CD4-positive, CD25-positive, alpha-beta regulatory T cell (primary cell): ENCODE measurements around the gene TPCN1. TPM values are rescaled to one million over a fixed set of nuclear protein-coding genes. Genes with fewer than 3 reads are reported as not detected.
A peak's percentile ranks its signal among the peaks of the same experiment; 100 is the strongest.

Experiments
- ATAC-seq, 2 donors: fragments of 150-1000 bp; cut with Tn5 transposase; one replicate each; pipeline ENCODE4 v1.10.0; 2021; ENCODE audit warnings: low read depth in 2 of 2, moderate number of reproducible peaks in 2 of 2, moderate library complexity in 1 of 2
- DNase-seq, 3 donors: peaks; one replicate each; pipeline versions ENCODE4 v3.0.0 to v3.0.0-alpha.2; 2012 to 2022; ENCODE audit warnings: mixed read lengths in 1 of 3
- H3K27ac ChIP-seq: one replicate; pipeline ENCODE4 v1.7.0; 2013; ENCODE audit warnings: mild to moderate bottlenecking, low read length; ENCODE audit not compliant: insufficient read depth, poor library complexity, severe bottlenecking
- H3K27me3 ChIP-seq: one replicate; pipeline ENCODE4 v1.7.0; 2013; ENCODE audit warnings: low read length; ENCODE audit not compliant: control insufficient read depth, insufficient read depth
- H3K36me3 ChIP-seq: one replicate; pipeline ENCODE4 v1.7.0; 2013; ENCODE audit warnings: mild to moderate bottlenecking, low read length, moderate library complexity; ENCODE audit not compliant: control insufficient read depth, insufficient read depth
- H3K4me1 ChIP-seq: 2 replicates; pipeline ENCODE4 v1.7.0; 2013; ENCODE audit warnings: mild to moderate bottlenecking, low read length; ENCODE audit not compliant: insufficient read depth, control insufficient read depth, poor library complexity, severe bottlenecking
- H3K4me3 ChIP-seq: one replicate; pipeline ENCODE4 v1.7.0; 2013; ENCODE audit warnings: low read depth, mild to moderate bottlenecking, low read length, moderate library complexity
- H3K9me3 ChIP-seq, 2 experiments: 1 replicate in 1 of 2; 2 replicates in 1 of 2; pipeline ENCODE4 v1.7.0; 2013; ENCODE audit warnings: low read length in 2 of 2, mild to moderate bottlenecking in 1 of 2, moderate library complexity in 1 of 2; ENCODE audit not compliant: control insufficient read depth in 2 of 2
- H3K27ac Mint-ChIP-seq, 3 donors: one replicate each; pipeline ENCODE4 v1.8.0; 2020 to 2022; ENCODE audit warnings: mild to moderate bottlenecking in 3 of 3, mixed read lengths in 3 of 3, moderate library complexity in 2 of 3
- H3K27me3 Mint-ChIP-seq: one replicate; pipeline ENCODE4 v1.8.0; 2022; ENCODE audit warnings: mild to moderate bottlenecking, mixed read lengths
- H3K36me3 Mint-ChIP-seq: one replicate; pipeline ENCODE4 v1.8.0; 2020; ENCODE audit warnings: mixed read lengths
- H3K4me1 Mint-ChIP-seq, 4 donors: one replicate each; pipeline ENCODE4 v1.8.0; 2020 to 2022; ENCODE audit warnings: mixed read lengths in 4 of 4, mild to moderate bottlenecking in 1 of 4
- H3K4me3 Mint-ChIP-seq, 4 donors: one replicate each; pipeline ENCODE4 v1.8.0; 2020 to 2022; ENCODE audit warnings: mild to moderate bottlenecking in 4 of 4, mixed read lengths in 4 of 4, moderate library complexity in 3 of 4
- H3K9me3 Mint-ChIP-seq, 7 donors: one replicate each; pipeline ENCODE4 v1.8.0; 2020 to 2022; ENCODE audit warnings: mixed read lengths in 7 of 7, mild to moderate bottlenecking in 3 of 7, moderate library complexity in 2 of 7
- polyA plus RNA-seq, 4 donors: library from polyadenylated mRNA; unstranded; fragments of 300-500 nt; fragmentation: Illumina TruSeq; gene quantifications; one replicate each; pipeline ENCODE4 v1.2.3, GENCODE V29; 2021
- total RNA-seq: library from RNA; stranded (reverse); gene quantifications from one replicate; pipeline ENCODE4 v1.2.3, GENCODE V29; 2022

TPCN1 gene
- total and polyA plus RNA-seq, 5 donors from 2014 or later, result 5.2 to 44.9 (median 8.4) TPM

DNA sequence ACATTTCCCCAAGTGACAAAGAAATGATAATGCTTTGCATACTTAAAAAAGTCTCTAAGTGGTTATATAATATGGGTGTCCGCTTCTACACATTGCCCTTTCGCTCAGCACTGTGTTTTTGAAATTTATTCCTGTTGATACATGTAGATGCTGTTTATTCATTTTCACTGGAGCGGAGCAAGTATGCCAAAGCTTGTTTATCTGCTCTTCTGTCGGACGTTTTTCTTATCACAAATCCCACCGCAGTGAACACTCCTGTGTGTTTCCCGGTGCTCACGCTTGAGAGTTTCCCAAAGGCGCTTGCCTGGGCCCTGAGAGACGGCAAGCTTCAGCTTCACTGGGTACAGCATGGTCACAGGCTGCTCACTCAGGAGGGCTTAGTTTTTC, 50.2 kb downstream of the TPCN1 start:
- Mint-ChIP-seq H3K4me1 (peaks cover 0 to 3% (median 2%) of the 10 kb centered on the region in 4 donors), H3K27ac (no peak overlapping the region), H3K4me3 (no peak overlapping the region), H3K27me3 (no peaks in the 10 kb centered on the region), H3K36me3 (peaks cover 40% of the 10 kb centered on the region), H3K9me3 (no peaks in the 10 kb centered on the region)
- no peaks in the 10 kb centered on the region for H3K4me1 ChIP-seq
- peaks cover 43% of the 10 kb centered on the region for H3K36me3 ChIP-seq
- H3K4me3 ChIP-seq, result no peak overlapping the region
- no peaks in the 10 kb centered on the region for H3K27me3 ChIP-seq
- DNase-seq (no peak), ATAC-seq (no peak)
- no peaks in the 10 kb centered on the region for H3K9me3 ChIP-seq
- H3K27ac ChIP-seq, result no peak overlapping the region

- H3K27ac Mint-ChIP-seq, result no peak overlapping the region
- DNase-seq, result no peak
- H3K27me3 ChIP-seq, result no peaks in the 10 kb centered on the region
- no peaks in the 10 kb centered on the region for H3K9me3 Mint-ChIP-seq
- ATAC-seq, result no peak
- no peak overlapping the region for H3K4me3 ChIP-seq
- H3K4me1 ChIP-seq, result no peaks in the 10 kb centered on the region
- H3K36me3 ChIP-seq, result peaks cover 42% of the 10 kb centered on the region
- peaks cover 37% of the 10 kb centered on the region for H3K36me3 Mint-ChIP-seq
- H3K27me3 Mint-ChIP-seq, result no peaks in the 10 kb centered on the region
- no peak overlapping the region for H3K27ac ChIP-seq
- H3K4me1 Mint-ChIP-seq, result peaks cover 0 to 1% (median under 1%) of the 10 kb centered on the region in 4 donors
- H3K4me3 Mint-ChIP-seq, result no peak overlapping the region
- H3K9me3 ChIP-seq, result no peaks in the 10 kb centered on the region
Observed at GRCh38 chr12:113271853-113272561, 50.7 kb downstream of the TPCN1 start.

- peaks cover 32% of the 10 kb centered on the region for H3K36me3 Mint-ChIP-seq
Observed at GRCh38 chr12:113273053-113273725, 51.9 kb downstream of the TPCN1 start.

DNA sequence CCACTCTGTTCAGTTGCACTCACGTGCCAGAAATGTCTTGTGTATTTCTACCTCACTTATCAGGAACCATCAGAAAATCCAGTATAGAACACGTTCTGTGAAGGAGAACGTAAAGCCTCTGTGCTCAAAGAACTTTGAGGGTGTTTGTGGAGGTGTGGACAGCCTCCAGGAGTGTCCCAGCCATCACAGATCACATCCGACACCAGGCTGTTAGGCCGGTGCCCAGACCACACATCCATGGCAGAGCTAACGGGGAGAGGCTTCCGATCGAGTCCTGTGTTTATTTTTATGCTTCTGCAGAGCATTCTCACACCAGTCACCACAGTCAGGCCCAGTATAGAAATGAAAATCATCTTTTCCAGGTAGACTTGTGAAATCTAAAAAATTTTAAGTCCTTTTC, 53.6 kb downstream of the TPCN1 start:
- ATAC-seq, result no peak
- Histone ChIP-seq H3K36me3 (peaks cover 42% of the 10 kb centered on the region), H3K4me3 (no peak overlapping the region), H3K9me3 (no peaks in the 10 kb centered on the region), H3K27me3 (no peaks in the 10 kb centered on the region), H3K27ac (no peak overlapping the region), H3K4me1 (no peaks in the 10 kb centered on the region)
- Mint-ChIP-seq H3K9me3 (peaks cover 0 to 1% (median 0%) of the 10 kb centered on the region in 7 donors), H3K4me3 (no peak overlapping the region), H3K36me3 (peaks cover 33% of the 10 kb centered on the region), H3K4me1 (peaks cover 0 to 4% (median 0%) of the 10 kb centered on the region in 4 donors), H3K27me3 (no peaks in the 10 kb centered on the region), H3K27ac (peak overlapping the region in 1 of 3 donors; percentile 75)
- DNase-seq, result no peak

More at GRCh38 chr12:113273053-113273725, 51.9 kb downstream of the TPCN1 start:
- Mint-ChIP-seq H3K27ac (no peak overlapping the region), H3K9me3 (no peaks in the 10 kb centered on the region), H3K4me3 (no peak overlapping the region), H3K4me1 (no peaks in the 10 kb centered on the region), H3K27me3 (no peaks in the 10 kb centered on the region)
- no peaks in the 10 kb centered on the region for H3K9me3 ChIP-seq
- no peak overlapping the region for H3K27ac ChIP-seq
- H3K36me3 ChIP-seq, result peaks cover 41% of the 10 kb centered on the region
- no peaks in the 10 kb centered on the region for H3K27me3 ChIP-seq
- no peak overlapping the region for H3K4me3 ChIP-seq
- H3K4me1 ChIP-seq, result no peaks in the 10 kb centered on the region
- ATAC-seq (no peak), DNase-seq (no peak)

DNA sequence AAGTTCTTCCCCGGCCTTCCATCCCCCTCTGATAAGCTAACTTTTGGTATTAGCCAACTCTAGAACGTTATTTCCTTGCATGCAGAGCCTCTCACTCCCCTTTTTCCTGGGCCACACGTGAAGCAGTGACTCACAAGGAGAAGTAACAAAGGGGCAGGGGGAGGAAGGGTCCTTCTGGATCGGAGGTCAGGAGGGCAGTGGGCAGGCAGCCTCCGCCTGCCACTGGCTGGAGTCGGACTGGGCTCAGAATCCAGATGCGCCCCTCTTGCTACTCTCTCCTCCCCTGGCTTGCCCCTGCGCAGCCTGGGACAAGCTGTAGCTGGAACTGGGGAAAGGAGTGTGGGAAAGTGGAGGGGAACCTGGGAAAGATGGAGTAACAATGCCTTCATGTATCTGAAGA, 55.0 kb downstream of the TPCN1 start:
- no peaks in the 10 kb centered on the region for H3K4me1 ChIP-seq
- ATAC-seq, result no peak
- no peak overlapping the region for H3K27ac ChIP-seq
- H3K27ac Mint-ChIP-seq, result no peak overlapping the region
- H3K9me3 ChIP-seq, result no peaks in the 10 kb centered on the region
- H3K9me3 Mint-ChIP-seq, result peaks cover 0 to 1% (median 0%) of the 10 kb centered on the region in 7 donors
- DNase-seq, result no peak
- no peaks in the 10 kb centered on the region for H3K27me3 ChIP-seq
- H3K36me3 Mint-ChIP-seq, result peaks cover 31% of the 10 kb centered on the region
- no peaks in the 10 kb centered on the region for H3K27me3 Mint-ChIP-seq
- H3K4me3 Mint-ChIP-seq, result no peak overlapping the region
- H3K4me3 ChIP-seq, result no peak overlapping the region
- H3K36me3 ChIP-seq, result peaks cover 45% of the 10 kb centered on the region
- H3K4me1 Mint-ChIP-seq, result peaks cover 0 to 4% (median 1%) of the 10 kb centered on the region in 4 donors

DNA sequence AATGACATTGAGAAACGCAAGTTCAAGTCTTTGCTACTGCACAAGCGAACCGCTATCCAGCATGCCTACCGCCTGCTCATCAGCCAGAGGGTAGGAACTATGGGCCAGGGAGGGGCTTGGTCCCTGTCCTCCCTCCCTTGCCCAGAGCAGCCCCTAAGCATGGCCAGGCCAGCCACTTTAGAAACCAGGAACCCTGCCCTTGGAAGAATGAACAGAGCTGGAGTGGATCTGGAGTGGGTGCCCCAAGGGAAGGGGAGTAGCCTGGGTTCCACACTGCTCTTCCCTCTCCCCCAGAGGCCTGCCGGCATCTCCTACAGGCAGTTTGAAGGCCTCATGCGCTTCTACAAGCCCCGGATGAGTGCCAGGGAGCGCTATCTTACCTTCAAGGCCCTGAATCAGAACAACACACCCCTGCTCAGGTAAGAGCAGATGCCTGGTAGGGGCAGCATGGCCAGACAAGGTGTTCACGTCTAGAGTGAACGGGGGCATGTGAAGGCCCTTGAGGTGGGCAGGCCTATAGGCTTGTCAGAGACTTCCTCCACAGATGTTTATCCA, 55.8 kb downstream of the TPCN1 start:
- DNase-seq, result no peak
- H3K27ac Mint-ChIP-seq, result no peak overlapping the region

DNA sequence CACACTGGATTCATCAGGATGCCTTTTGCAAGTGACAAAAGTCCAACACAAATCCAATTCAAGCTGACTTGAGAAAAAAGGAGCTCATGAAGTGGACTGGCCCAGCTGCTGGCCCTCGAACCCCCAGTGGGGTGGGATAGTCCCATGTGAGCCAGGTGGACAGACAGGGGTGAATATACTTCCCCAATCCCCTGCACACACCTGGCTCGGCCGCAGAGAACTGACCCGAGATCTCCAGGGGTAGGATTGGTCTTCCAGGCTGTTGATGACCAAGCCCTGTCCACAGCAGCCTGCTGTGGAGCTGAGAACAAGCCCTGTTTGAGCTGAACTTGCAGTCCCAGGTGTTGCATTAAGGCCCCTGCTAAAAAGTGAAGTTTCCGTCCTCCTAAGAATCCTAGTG, 56.2 kb downstream of the TPCN1 start:
- Mint-ChIP-seq H3K27ac (peak overlapping the region in 1 of 3 donors; percentile 11), H3K27me3 (no peaks in the 10 kb centered on the region), H3K4me3 (no peak overlapping the region), H3K4me1 (peaks cover 0 to 4% (median 1%) of the 10 kb centered on the region in 4 donors), H3K36me3 (peaks cover 26% of the 10 kb centered on the region), H3K9me3 (peaks cover 0 to 1% (median 0%) of the 10 kb centered on the region in 7 donors)
- peaks cover 45% of the 10 kb centered on the region for H3K36me3 ChIP-seq
- ATAC-seq (no peak), DNase-seq (no peak)
- H3K27ac ChIP-seq, result no peak overlapping the region
- no peaks in the 10 kb centered on the region for H3K9me3 ChIP-seq
- no peaks in the 10 kb centered on the region for H3K27me3 ChIP-seq
- H3K4me1 ChIP-seq, result no peaks in the 10 kb centered on the region
- no peak overlapping the region for H3K4me3 ChIP-seq

More for the DNA sequence above, 55.8 kb downstream of the TPCN1 start:
- Mint-ChIP-seq H3K27me3 (no peaks in the 10 kb centered on the region), H3K9me3 (peaks cover 0 to 1% (median 0%) of the 10 kb centered on the region in 7 donors), H3K4me3 (no peak overlapping the region), H3K4me1 (peaks cover 0 to 4% (median 1%) of the 10 kb centered on the region in 4 donors), H3K36me3 (peaks cover 28% of the 10 kb centered on the region)
- Histone ChIP-seq H3K36me3 (peaks cover 45% of the 10 kb centered on the region), H3K4me3 (no peak overlapping the region), H3K9me3 (no peaks in the 10 kb centered on the region), H3K27ac (no peak overlapping the region), H3K27me3 (no peaks in the 10 kb centered on the region), H3K4me1 (no peaks in the 10 kb centered on the region)
- ATAC-seq, result no peak
